SK-N-MC (cell line): Measurements from ENCODE around the gene NT5DC3.

ENCODE experiments used
- EZH2 ChIP-seq: fragments of 200-600 bp; sonication (generic); IDR thresholded peaks from one replicate; pipeline ENCODE4 v1.6.1; 2017; ENCODE audit warnings: antibody characterized with exemption
- FOXP2 ChIP-seq: optimal IDR thresholded peaks from 2 replicates; pipeline ENCODE3; 2011; ENCODE audit warnings: mild to moderate bottlenecking, moderate library complexity; ENCODE audit not compliant: insufficient read depth; ENCODE audit errors: extremely low read length, control extremely low read depth
- POLR2AphosphoS5 ChIP-seq: IDR thresholded peaks from 2 replicates; pipeline ENCODE4 v1.6.1; 2012; ENCODE audit warnings: mild to moderate bottlenecking, low read depth, low read length, borderline replicate concordance

DNA sequence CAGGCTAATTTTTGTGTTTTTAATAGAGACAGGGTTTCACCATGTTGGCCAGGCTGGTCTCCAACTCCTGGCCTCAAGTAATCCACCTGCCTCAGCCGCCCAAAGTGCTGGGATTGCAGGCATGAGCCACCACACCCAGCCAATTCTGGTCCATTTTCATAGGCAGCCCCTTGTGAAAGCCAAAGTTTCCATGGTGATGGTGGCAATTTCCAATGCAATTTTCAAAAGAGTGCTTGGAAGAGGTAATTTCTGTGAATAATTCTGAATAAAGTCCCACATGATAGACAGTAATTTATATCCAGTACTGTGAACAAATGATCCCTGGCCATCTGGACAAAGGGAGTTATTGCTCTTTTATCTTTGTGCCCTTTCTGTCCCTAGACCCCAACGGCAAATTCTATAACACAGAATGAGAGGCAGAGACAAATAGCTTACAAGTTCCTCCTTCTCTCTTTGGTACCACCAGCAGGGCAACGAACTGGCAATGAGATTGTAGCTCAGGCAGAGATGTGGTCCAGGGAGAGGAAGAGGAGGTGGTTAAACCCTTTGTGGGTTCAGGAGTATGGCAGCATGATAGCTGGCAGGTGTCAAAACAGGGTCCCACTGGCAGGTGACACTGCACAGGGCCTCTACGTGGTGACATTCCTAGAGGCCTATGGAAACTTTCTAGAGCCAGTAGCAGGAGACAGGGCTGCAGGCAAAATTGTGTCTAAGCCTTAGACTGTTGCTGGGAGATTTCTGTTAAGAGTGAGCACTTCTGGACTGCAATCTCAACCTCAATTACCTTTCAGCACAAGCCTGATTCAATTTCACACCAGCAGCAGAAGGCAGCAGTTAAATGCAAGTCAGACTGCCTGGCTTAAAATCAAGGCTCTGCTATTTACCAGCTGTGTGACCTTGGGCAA lies 46.5 kb downstream of the NT5DC3 start:
- no peak for TF ChIP-seq POLR2AphosphoS5
- no peak for TF ChIP-seq EZH2
- no peak for TF ChIP-seq FOXP2
